Measurements from ENCODE around the gene RNF44. TPM values are rescaled to one million over a fixed set of nuclear protein-coding genes. Genes with fewer than 3 reads are reported as not detected.
"Not testable (repeated sequence)": the region's sequence is repeated elsewhere in the genome, so short reads cannot be mapped to it uniquely, and the experiment has no call there.

RNF44 gene
- polyA plus RNA-seq, 12 donors: 22.1 to 66.4 (median 30.7) TPM; not detected in 1

DNA sequence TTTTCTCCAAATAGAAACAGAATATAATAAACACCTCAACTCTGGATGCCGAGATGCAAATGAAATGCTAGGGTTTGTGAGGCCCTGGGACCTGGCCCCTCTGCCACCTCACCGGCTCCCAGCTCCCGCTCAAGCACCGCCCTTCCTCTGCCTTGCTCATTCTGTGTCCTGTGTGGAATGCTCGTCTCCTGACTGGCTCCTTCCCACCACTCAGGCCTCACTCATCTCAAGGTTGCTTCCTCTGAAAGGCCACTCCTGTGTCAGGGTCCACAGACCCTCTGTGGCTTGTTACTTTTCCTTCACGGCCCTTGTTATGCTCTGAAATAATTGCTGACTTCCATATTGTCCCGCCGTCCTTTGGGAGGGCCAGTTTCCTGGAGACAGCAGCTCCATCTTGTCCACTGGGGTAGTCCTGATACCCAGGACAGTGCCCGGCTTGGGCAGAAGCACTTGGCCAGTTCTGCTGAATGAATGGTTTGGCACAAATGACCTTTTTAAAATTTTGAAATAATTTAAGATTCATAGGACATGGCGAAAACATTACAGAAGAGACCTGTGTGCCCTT lies 15.4 kb downstream of the RNF44 start:
- no peak for DNase-seq

DNA sequence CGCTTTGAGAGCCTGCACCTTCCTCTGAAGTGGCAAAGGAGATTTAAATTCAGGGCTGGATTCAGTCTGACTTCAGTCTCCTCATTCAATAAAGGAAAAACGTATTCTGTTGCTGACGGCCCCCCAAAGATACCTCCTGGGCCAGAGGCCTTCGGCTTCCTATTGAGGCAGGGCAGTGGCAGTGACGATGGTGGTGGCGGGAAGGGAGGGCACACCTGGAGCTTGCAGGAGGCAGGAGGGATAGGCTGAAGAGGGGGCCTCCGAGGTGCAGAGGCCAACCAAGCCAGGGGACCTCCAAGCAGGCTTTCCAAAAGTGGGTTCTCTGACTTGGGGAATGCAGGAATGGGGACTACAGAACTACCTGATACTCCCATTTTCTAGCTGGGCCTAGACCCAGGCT lies 15.9 kb downstream of the RNF44 start:
- no peak for DNase-seq

DNA sequence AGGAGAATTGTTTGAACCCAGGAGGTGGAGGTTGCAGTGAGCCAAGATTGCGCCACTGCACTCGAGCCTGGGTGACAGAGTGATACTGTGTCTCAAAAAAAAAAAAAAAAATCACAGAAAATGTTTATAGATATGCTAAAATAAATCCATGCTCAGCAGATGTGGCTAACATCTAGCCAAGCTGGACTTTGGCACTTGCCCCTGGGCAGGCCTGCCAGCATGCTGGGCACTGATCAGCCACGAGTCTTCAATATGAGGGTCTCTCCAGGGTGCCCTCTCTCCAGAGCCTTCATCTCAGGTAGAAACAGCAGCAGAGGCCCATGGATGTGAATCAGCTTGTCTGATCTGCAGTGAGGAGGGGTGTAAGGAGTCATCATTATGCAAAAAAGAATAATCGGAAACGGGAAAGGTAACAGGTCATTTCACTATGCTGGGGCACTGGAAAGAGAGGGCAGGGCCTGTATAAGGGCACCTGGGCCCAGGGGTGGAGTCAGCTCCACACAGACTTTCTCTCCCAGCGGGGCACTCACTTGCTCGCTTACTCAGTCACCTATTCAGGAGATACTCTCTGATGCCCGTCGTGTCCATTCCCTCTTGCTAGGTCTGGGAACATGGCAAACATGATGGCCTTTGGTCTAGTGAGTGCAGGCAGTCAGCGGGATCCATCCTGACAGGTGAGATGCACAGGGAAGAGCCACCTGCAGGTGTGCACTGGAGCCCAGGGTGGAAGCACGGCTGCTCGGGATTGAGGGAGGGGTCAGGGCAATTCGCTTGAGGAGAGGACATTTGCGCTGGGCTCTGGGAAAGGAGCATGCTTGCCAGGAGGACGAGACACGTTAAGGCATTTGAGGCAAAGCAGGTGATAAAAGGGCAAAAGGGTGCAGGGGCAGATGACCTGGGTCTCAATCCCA lies 17.1 kb downstream of the RNF44 start:
- DNase-seq: no peak

DNA sequence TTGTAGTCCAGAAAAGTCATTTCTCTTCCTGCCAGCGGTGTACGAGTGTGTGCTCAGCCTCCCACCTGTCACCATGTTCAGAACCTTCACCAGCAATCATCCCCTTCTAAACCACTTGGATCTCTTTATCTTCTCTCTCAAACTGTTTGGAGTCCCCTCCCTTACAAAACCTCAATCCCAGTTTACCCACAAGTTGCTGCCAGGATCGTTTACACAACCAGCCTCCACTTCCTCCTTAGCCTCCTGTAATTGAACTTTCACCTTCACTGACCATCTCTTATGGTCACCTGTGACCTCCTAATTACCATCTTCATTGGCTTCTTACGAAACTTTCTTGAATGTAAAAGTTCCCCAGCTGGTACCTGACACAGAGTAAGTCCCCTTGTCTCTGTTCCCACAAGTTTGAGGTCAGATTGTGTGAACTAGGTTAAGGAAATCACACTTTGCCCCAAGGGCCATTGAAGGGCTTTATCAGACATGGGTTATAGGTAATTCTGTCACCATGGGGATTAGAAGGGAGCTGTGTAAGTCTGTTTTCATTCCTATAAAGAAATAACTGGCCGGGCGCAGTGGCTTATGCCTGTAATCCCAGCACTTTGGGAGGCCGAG lies 20.0 kb downstream of the RNF44 start:
- DNase-seq: no peak

DNA sequence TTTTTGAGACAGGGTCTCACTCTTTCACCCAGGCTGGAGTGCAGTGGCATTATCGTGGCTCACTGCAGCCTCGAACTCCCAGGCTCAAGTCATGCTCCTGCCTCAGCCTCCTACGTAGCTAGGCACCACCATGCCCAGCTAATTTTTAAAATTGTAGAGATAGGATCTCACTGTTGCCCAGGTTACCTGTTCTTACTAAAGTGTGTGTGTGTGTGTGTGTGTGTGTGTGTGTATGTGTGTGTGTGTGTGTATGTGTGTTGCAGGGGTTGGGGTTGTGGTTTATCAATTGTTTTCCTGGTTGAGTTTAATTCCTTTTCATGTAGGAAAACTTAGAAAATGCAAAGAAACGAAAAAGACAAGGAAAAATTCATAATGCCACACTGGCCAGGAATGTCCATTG lies 21.8 kb downstream of the RNF44 start:
- DNase-seq: no peak

DNA sequence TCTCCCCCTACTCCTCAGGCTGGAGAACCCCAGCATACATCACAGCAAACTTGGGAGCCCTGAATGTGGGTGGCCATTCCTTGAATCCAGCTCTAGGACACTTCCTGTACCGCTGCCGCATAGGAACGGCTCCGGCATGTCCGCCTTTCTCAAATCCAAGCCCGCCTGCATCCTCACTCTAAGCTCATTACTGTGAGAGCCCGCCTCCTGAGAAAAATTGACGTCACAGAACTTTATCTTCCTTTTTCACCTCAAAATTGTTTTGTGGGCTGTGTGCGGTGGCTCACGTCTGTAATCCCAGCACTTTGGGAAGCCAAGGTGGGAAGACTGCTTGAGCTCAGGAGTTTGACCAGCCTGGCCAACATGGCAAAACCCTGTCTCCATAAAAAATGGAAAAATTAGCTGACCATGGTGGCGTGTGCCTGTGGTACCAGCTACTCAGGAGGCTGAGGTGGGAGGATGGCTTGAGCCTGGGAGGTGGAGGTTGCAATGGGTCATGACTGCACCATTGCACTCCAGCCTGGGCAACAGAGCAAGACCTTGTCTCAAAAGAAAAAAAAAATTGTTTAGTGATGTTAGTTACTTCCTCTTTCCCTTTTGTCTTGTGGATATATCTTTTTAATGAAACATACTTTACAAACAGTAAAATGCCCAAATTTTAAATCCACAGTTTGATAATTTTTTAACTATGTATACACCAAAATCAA lies 22.8 kb downstream of the RNF44 start:
- no peak for DNase-seq

DNA sequence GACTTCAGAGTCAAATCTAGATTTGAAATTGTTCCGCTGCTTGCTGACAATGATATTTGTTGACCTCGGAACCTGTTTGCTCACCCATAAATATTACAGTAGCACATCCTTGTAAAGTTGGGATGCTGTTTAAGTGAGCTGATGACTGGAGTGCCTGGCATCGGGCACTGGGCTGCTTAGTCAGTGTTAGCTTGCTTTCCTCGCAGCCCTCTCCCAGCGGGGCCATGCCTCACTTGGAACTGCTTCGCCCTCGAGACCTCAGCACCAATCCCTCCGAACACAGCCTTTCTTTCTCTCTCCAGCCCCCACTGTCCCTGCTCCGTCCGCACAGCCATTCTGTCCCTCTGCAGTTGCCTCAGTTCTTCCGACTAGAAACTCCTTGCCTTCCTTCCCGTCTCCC lies 23.4 kb downstream of the RNF44 start:
- no peak for DNase-seq

DNA sequence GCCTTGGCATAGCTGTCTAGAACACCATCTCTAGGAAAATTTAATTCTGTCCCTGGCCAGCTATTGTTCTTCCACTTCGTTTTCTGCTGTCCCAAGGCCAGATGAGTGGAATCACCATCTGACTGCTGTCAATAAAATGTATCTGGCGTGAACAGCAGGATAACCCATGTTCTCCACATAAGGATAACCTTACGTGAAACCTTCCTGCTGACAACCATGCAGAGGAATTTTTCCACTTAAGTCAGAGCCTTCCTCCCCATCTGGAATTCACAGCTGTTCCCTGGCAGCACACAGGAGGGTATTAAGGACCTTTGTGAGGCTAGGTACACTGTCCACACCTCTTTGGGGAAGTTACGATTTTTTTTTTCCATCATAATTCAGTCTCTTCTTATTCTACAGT lies 28.6 kb downstream of the RNF44 start:
- DNase-seq: no peak

DNA sequence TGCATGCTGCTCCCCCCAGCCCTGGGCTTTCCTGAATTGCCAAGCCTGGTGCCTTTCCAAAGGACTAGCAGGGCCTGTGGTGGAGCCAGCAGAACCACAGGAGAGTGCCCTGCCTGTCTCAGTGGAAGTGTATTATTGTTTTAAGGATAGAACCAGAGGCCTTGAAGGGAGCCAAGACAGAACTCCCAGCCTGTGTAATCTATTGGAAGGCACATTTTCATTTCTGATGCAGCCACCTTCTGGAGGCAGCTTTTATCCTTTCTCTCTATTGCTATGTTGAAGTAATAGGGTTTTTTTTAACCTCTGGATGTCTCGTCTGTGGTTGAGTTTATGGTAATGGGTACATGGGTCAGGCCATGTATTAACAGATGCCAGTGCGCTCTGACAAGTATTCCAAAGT lies 29.3 kb downstream of the RNF44 start:
- no peak for DNase-seq

DNA sequence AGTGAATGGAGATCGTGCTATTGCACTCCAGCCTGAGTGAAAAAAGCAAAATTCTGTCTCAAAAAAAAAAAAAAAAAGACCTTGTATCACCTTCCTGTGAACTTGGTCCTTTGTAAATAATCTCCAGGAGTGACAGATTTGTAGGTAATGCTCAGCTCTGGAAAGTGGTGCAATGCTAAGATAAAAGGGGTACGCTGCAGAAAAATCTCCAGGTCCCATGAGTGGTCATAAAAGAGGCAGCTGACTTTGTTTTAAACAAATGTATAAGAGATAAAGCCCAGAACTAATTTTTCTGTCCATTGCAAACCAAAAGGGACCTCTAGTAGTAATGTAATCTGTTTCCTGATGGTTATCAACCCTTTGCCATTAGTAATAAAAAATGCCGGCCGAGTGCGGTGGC lies 33.7 kb downstream of the RNF44 start:
- DNase-seq: no peak

DNA sequence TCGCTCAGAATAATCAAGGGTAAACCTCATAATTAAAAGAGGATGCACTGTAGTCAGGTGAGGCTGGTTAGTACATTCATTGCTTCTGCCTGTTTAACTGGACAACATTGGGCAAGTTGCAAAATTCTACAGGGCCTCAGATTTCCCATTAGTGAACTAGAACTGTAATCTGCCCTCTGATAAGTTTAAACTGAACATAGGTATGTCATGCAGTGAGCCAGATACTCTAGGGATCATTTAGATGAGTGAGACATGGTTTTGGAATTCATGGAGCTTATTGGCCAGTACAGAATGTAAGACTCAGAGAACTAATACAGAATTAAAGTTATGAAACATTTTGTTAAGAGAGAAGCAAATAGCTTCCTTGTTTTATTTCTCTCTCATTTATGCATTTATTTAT lies 35.9 kb downstream of the RNF44 start:
- DNase-seq: no peak

DNA sequence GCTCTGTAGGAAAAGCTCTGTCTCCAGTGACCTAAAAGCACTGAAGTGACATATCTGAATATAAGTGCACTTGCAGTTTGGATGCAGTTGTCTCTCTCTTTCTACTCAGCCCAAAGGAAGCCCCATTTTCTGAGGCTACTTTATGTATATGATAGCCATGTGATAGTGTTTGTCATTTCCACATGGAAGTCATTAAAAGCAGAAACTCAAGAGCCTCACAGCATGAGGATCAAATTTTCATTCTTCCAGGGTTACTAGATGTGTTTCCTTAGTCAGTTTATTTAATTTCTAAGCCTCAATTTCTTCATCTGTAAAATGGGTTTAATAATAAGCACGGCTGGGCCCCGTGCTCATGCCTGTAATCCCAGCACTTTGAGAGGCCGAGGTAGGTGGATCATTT lies 36.7 kb downstream of the RNF44 start:
- no peak for DNase-seq

DNA sequence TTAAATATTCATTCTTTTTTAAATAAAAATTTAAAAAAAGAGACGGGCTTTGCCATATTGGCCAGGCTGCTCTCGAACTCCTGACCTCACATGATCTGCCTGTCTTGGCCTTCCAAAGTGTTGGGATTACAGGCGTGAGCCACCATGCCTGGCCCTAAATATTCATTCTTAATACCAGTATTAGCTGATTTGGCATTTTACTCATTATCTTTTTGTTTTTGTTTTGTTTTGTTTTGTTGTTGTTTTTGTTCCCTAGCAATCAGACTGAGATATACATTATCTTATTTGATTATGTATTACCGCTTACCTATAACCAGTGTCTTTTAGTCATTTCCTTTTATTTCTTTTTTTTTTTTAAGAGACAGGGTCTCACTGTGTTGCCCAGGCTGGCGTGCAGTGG lies 37.9 kb downstream of the RNF44 start:
- no peak for DNase-seq

DNA sequence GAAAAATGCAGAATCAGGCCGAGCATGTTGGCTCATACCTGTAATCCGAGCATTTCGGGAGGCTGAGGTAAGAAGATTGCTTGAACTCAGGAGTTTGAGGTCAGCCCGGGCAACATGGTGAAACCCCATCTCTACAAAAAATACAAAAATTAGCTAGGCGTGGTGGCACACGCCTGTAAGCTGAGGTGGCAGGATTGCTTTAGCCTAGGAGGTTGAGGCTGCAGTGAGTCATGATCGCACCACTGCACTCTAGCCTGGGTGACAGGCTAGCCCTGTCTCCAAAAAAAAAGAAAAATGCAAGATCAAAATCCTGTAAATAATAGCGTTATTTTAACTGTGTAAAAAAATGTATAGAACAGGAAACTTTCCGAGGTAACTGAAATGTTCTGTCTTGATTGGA lies 39.4 kb downstream of the RNF44 start:
- no peak for DNase-seq

DNA sequence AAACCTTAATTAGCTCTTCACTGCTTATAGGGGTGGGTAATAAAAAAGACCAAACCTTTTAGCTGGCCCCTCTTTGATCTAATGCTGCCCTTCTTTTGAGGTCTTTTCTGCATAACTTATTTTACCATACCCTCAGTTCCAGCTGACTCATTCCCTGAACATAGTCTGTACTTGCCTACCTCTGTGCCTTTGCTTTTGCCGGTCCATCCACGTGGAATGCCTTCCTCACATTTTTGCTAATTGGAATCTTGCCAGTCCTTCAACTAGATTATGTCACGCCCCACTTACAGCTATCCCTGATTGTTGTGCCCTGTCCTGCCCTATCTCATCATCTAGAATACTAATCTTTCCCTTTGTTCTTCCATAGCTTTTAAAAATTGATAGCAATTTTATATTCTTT lies 44.8 kb downstream of the RNF44 start:
- DNase-seq: no peak

DNA sequence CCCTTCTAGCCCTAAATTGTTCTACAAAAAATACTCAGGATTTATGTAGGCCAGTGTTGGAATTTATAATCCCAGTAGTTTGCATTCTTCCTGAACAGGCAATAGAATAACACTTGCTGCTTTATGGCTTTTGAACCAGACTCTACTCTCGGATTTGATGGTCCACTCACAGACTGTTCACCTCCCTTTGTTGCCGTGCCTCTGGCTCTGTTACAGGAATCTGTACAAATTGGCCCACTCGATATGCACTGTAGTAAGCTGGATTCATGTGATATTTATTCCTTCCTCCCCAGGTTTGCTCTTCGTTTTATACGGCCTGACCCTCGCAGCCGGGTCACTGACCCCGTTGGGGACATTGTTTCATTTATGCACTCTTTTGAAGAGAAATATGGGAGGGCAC lies 45.3 kb downstream of the RNF44 start:
- no peak for DNase-seq

DNA sequence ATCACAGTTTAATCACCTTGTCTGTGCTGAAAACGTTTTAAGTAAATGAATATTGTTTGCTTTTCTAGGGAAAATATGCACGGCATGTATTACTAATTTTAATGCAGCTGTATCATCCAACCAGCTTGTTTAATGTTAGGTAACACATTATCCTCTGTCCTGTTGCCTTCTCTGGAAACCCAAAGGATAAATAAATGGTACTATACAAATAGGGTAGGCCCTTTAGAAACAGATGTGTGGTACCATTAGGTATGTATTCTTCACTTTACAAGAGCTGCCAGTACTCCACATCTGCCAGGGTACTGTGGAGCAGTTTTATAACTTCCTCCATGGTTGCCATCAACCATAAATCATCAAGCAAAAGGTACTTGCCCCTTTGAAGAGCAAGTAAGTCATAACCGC lies 46.1 kb downstream of the RNF44 start:
- no peak for DNase-seq

DNA sequence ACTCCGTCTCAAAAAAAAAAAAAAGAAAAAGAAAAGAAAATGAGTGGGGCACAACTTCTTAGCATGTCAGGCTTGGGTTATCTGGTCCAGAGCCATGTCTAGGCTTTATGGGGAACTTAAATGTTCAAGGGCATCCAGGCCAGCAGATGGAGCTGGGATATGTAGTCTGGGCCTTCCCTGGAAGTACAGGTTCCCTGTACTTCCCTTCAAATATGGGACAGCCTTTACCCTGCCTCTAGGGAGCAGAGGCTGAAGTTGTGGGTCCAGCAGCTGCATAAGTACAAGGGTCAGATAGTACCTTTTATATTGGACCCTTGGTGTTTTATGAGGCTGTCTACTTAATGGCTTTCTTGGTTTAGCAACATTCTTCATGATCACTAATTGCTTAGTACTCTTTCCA lies 46.9 kb downstream of the RNF44 start:
- no peak for DNase-seq

DNA sequence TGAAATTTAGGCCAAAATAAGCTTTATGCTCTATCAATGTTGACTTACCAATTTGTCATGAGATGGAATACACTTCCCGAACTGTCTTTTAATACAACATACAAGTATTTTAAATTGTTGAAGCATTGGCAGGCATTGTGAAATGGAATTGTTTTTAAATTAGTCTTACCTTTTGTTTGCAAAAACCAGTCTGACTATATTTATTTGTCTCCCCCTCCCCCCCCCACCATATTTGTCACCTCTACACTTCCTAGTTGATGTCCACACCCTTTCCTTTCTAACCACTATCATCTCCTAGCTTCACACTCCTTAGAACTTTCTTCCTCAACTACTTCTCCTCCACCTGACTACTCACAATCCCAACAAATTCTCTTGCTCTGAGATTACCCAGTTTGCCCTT lies 48.1 kb downstream of the RNF44 start:
- no peak for DNase-seq

DNA sequence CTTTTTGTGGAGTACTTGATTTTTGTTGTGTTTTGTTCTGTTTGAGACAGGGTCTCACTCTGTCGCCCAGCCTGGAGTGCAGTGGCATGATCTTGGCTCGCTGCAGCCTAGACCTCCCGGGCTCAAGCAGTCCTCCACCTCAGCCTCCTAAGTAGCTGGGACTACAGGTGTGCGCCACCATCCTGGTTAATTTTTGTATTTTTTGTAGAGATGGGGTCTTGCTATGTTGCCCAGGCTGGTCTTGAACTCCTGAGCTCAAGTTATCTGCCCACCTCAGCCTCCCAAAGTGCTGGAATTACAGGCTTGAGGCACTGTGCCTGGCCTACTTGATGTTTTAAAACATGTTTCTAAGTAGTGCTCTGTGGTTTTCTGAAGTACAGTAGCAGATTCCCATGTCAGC lies 50.0 kb downstream of the RNF44 start:
- DNase-seq: not testable (repeated sequence)

DNA sequence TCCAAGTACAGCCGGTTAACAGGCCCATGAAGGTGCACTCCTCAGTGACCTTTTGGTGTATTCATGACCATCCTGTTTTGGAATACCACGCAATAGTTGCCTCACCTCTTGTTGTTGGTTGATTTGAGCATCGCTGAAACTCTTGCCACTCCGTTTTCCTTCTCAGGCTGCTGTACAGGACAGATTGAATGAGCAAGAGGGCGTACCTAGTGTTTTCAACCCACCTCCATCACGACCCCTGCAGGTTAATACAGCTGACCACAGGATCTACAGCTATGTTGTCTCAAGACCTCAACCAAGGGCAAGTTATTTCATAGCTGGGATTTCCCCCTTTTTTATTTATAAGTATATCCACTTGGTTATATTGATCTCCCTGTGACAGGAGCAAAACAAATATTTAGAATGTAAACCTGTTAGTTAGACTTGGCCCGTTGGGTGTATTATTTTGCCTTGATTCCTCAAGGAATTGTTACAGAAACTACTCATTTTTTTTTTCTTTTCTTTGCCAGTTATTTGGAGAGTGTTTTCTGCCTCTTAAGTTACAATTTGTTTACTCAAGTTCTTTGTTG lies 50.9 kb downstream of the RNF44 start:
- DNase-seq: no peak

DNA sequence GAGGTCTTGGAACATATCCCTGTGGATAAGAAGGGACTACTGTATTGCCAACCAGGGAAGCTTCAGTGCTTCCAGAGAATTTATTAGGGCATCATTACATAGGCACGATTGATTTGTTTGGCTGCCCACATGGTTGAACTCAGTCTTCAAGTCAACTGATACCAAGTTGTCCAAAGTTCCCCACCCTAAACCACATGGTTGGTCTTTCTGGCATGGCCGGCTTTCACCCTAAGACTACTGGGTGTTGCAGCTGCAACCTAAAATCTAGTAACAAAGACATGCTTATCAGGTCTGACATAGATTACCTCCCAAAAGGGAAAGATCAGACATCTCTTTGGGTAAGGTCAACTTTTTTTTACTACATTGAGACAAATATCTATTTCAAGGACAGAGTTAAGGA lies 52.0 kb downstream of the RNF44 start:
- DNase-seq: no peak
